Osteoblast (primary cell): Measurements from ENCODE around the gene SLC25A26. TPM values are rescaled to one million over a fixed set of nuclear protein-coding genes. Genes with fewer than 3 reads are reported as not detected.
"Not testable (repeated sequence)": the region's sequence is repeated elsewhere in the genome, so short reads cannot be mapped to it uniquely, and the experiment has no call there.

Source experiments
- DNase-seq: peaks from one replicate; pipeline ENCODE4 v3.0.0; 2011; ENCODE audit warnings: low spot score, mixed read lengths; ENCODE audit not compliant: insufficient read length; ENCODE audit errors: missing footprints
- H2AFZ ChIP-seq: 2 replicates; pipeline ENCODE4 v1.6.0; 2011; ENCODE audit warnings: mild to moderate bottlenecking, low read length
- H3K27ac ChIP-seq: 2 replicates; pipeline ENCODE4 v1.5.1; 2011; ENCODE audit warnings: mild to moderate bottlenecking, low read depth, low read length, moderate library complexity
- H3K27me3 ChIP-seq: 2 replicates; pipeline ENCODE4 v1.6.0; 2012; ENCODE audit warnings: mild to moderate bottlenecking, control low read depth, inconsistent platforms, low read length, moderate library complexity; ENCODE audit not compliant: insufficient read depth
- H3K36me3 ChIP-seq: 2 replicates; pipeline ENCODE4 v1.5.1; 2011; ENCODE audit warnings: mild to moderate bottlenecking, low read length, control low read depth, moderate library complexity; ENCODE audit not compliant: insufficient read depth
- H3K4me1 ChIP-seq: 2 replicates; pipeline ENCODE4 v1.5.1; 2011; ENCODE audit warnings: mild to moderate bottlenecking, low read length, control low read depth, moderate library complexity; ENCODE audit not compliant: insufficient read depth
- H3K4me2 ChIP-seq: 2 replicates; pipeline ENCODE4 v1.6.0; 2011; ENCODE audit warnings: mild to moderate bottlenecking, low read length; ENCODE audit not compliant: insufficient read depth
- H3K4me3 ChIP-seq: fragments of 200-600 bp; sonication (generic); 3 replicates; pipeline ENCODE4 v1.5.1; 2012; ENCODE audit warnings: mild to moderate bottlenecking, low read length, inconsistent platforms; ENCODE audit not compliant: insufficient read depth
- H3K79me2 ChIP-seq: 2 replicates; pipeline ENCODE4 v1.6.0; 2012; ENCODE audit warnings: mild to moderate bottlenecking, low read length, control low read depth, inconsistent platforms; ENCODE audit not compliant: insufficient read depth
- H3K9me3 ChIP-seq: 2 replicates; pipeline ENCODE4 v1.5.1; 2011; ENCODE audit warnings: low read depth, low read length, control low read depth
- H4K20me1 ChIP-seq: 2 replicates; pipeline ENCODE4 v1.6.0; 2012; ENCODE audit warnings: mild to moderate bottlenecking, low read length, control low read depth; ENCODE audit not compliant: insufficient read depth
- CTCF ChIP-seq: IDR thresholded peaks from 2 replicates; pipeline ENCODE4 v1.5.1; 2011; ENCODE audit warnings: mild to moderate bottlenecking, low read depth, low read length, moderate library complexity; ENCODE audit errors: extremely low read depth
- total RNA-seq: library from RNA; depleted of rRNA; stranded (reverse); fragments of >200 nt; gene quantifications from 2 replicates; pipeline ENCODE4 v1.2.3, GENCODE V29; 2012

The SLC25A26 gene
- total RNA-seq, 1 donor = 26.1 TPM

DNA sequence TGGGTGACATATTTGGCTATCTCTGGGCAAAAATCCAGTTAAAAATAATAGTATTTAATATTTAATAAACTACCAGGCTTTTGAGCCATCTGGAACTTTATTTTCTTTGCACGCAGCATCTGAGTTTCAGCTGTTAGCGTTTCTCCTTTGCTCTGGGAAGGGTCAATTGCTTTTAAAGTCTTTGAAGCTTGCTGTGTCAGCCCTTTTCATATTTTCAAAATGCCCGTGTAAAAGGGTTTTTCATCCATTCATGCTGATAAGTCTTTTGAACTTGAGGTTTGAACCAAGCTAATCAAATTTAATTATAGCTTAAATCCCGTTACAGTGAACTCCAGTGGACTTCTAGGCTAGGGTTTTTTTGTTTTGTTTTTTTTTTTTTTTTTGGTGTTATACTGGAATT lies 79.1 kb downstream of the SLC25A26 start:
- H2AFZ ChIP-seq = no peak overlapping the region
- H3K4me3 ChIP-seq = no peak overlapping the region
- no peak overlapping the region for H3K27ac ChIP-seq
- no peaks in the 10 kb centered on the region for H3K36me3 ChIP-seq
- H3K9me3 ChIP-seq = no peaks in the 10 kb centered on the region
- no peak for TF ChIP-seq CTCF
- no peak for DNase-seq
- H3K4me2 ChIP-seq = no peak overlapping the region
- no peaks in the 10 kb centered on the region for H3K27me3 ChIP-seq
- no peaks in the 10 kb centered on the region for H3K79me2 ChIP-seq
- no peaks in the 10 kb centered on the region for H4K20me1 ChIP-seq
- H3K4me1 ChIP-seq = peaks cover 10% of the 10 kb centered on the region

DNA sequence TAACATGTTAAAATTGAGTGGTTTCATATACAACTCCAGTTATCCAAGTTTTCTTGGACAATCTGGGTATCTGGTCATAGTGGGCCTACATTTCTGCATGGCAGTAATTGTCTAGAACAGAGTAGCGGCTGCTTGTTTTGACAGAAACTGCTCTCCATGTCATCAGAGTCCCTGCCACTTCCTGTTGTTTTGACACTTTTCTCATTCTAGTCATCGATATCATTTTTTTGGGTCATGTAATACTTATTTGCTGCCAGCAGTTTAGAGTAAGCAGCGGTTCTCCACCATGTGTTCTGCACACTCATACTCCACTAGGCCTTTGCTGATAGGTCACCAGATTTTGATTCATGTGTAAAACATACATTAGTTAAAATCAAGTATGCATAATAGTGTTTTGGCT lies 81.5 kb downstream of the SLC25A26 start:
- Histone ChIP-seq H3K27ac (no peak overlapping the region), H3K79me2 (no peaks in the 10 kb centered on the region), H3K9me3 (no peaks in the 10 kb centered on the region), H3K4me2 (no peak overlapping the region), H3K27me3 (no peaks in the 10 kb centered on the region), H2AFZ (no peak overlapping the region), H3K4me3 (no peak overlapping the region), H3K36me3 (no peaks in the 10 kb centered on the region), H3K4me1 (peaks cover 9% of the 10 kb centered on the region), H4K20me1 (no peaks in the 10 kb centered on the region)
- DNase-seq = peak; percentile 43
- TF ChIP-seq CTCF = no peak

DNA sequence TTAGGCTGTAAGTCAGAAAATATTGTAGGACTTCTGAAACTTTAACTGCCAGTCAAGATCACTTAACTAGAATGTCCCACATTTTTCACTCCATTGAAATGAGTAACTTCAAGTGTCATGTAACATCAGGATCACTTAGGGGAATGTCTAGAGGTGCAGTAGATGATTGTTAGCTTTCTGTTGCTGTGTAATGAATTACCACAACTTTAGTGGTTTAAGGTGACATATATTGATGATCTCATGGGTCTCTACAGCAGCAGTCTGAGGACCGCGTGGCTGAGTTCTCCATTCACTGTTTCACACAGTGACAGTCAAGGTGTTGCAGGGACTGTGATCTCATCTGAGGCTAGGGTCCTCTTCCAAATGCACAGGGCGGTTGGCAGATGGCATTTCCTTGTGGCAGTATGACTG lies 82.7 kb downstream of the SLC25A26 start:
- no peak overlapping the region for H3K4me3 ChIP-seq
- no peak for TF ChIP-seq CTCF
- no peaks in the 10 kb centered on the region for H3K9me3 ChIP-seq
- H3K4me1 ChIP-seq = no peaks in the 10 kb centered on the region
- no peak for DNase-seq
- no peak overlapping the region for H3K27ac ChIP-seq
- no peak overlapping the region for H2AFZ ChIP-seq
- no peak overlapping the region for H3K4me2 ChIP-seq
- H3K79me2 ChIP-seq = no peaks in the 10 kb centered on the region
- H4K20me1 ChIP-seq = peaks cover 4% of the 10 kb centered on the region
- no peaks in the 10 kb centered on the region for H3K36me3 ChIP-seq
- no peaks in the 10 kb centered on the region for H3K27me3 ChIP-seq

GRCh38 chr3:66304293-66304692 lies 83.5 kb downstream of the SLC25A26 start:
- Histone ChIP-seq H3K9me3 (no peaks in the 10 kb centered on the region), H3K4me3 (no peak overlapping the region), H3K36me3 (no peaks in the 10 kb centered on the region), H3K27me3 (no peaks in the 10 kb centered on the region), H2AFZ (no peak overlapping the region), H3K79me2 (no peaks in the 10 kb centered on the region), H3K27ac (no peak overlapping the region), H4K20me1 (peaks cover 5% of the 10 kb centered on the region), H3K4me2 (no peak overlapping the region), H3K4me1 (no peaks in the 10 kb centered on the region)
- TF ChIP-seq CTCF = no peak
- no peak for DNase-seq

GRCh38 chr3:66306086-66306485 lies 85.3 kb downstream of the SLC25A26 start:
- H3K27me3 ChIP-seq, H4K20me1 ChIP-seq, H3K36me3 ChIP-seq, DNase-seq, H3K4me2 ChIP-seq, H3K27ac ChIP-seq, H2AFZ ChIP-seq, H3K4me3 ChIP-seq, H3K4me1 ChIP-seq, H3K9me3 ChIP-seq, H3K79me2 ChIP-seq: not testable (repeated sequence)

DNA sequence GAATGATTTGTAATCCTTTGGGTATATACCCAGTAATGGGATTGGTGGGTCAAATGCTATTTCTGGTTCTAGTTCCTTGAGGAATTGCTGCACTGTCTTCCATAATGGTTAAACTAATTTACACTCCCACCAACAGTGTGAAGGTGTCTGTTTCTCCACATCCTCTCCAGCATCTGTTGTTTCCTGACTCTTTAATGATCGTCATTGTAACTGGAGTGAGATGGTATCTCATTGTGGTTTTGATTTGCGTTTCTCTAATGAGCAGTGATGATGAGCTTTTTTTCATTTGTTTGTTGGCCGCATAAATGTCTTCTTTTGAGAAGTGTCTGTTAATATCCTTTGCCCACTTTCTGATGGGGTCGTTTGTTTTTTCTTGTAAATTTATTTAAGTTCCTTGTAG lies 86.2 kb downstream of the SLC25A26 start:
- not testable (repeated sequence) for H3K4me1 ChIP-seq, H3K4me2 ChIP-seq, H2AFZ ChIP-seq, H3K79me2 ChIP-seq, H3K4me3 ChIP-seq, H3K27ac ChIP-seq, DNase-seq, H3K27me3 ChIP-seq, H3K9me3 ChIP-seq, H3K36me3 ChIP-seq, H4K20me1 ChIP-seq
